A549 (cell line): ENCODE measurements around the gene PLEKHA8. TPM values are rescaled to one million over a fixed set of nuclear protein-coding genes. Genes with fewer than 3 reads are reported as not detected.

Source experiments
- ATAC-seq, 2 experiments: fragments of 200-7000 bp in 1 of 2; fragments of >200 bp in 1 of 2; cut with Nextera tagmentation in 1 of 2; cut with Tn5 transposase in 1 of 2; 3 replicates each; pipeline versions ENCODE4 v1.8.0 to v1.9.1; 2018 to 2020; ENCODE audit warnings: mild to moderate bottlenecking in 1 of 2, moderate library complexity in 1 of 2
- CTCF ChIA-PET: fragments of 300-600 bp; sonication (Branson Sonifier 250); formaldehyde crosslinking; extraction: SDS; loops from one replicate; lab custom pipeline; 2021; ENCODE audit warnings: antibody characterized with exemption, inconsistent platforms; lab: Yijun Ruan, JAX
- POLR2A ChIA-PET: fragments of 350-600 bp; formaldehyde crosslinking; extraction: SDS; loops from one replicate; lab custom pipeline; 2021; ENCODE audit warnings: antibody characterized with exemption, inconsistent platforms; lab: Yijun Ruan, JAX
- DNase-seq, 2 experiments: peaks; one replicate each; pipeline versions ENCODE4 v3.0.0 to v3.0.0-alpha.2; 2011 to 2016; ENCODE audit warnings: low read depth in 1 of 2, low spot score in 1 of 2
- FAIRE-seq: peaks from 2 replicates; lab custom pipeline; 2011; peaks lifted over from hg19 to GRCh38; lab: Jason Lieb, UNC
- H3K27ac ChIP-seq, 2 experiments: fragments of >200 bp; sonication (Bioruptor Twin); formaldehyde crosslinking; 3 replicates each; pipeline ENCODE4 v1.5.1; 2016 to 2017
- H3K4me1 ChIP-seq: fragments of >200 bp; sonication (Bioruptor Twin); formaldehyde crosslinking; 3 replicates; pipeline ENCODE4 v1.6.1; 2016
- H3K4me2 ChIP-seq: fragments of >200 bp; sonication (Bioruptor Twin); formaldehyde crosslinking; 3 replicates; pipeline ENCODE4 v1.6.1; 2016
- H3K4me3 ChIP-seq: fragments of >200 bp; sonication (Bioruptor Twin); formaldehyde crosslinking; 3 replicates; pipeline ENCODE4 v1.5.1; 2016
- H3K9me3 ChIP-seq: fragments of >200 bp; sonication (Bioruptor Twin); formaldehyde crosslinking; 3 replicates; pipeline ENCODE4 v1.6.1; 2016
- CBX2 ChIP-seq: fragments of 200-600 bp; sonication (generic); IDR thresholded peaks from 2 replicates; pipeline ENCODE4 v1.6.1; 2016; ENCODE audit warnings: low read depth, mild to moderate bottlenecking, borderline replicate concordance
- CBX8 ChIP-seq: fragments of 200-600 bp; sonication (generic); IDR thresholded peaks from 2 replicates; pipeline ENCODE4 v1.6.1; 2016
- CHD2 ChIP-seq: fragments of 150-350 bp; IDR thresholded peaks from 2 replicates; pipeline ENCODE4 v1.6.1; 2014; ENCODE audit warnings: low read length; ENCODE audit not compliant: partially characterized antibody
- EHMT2 ChIP-seq: fragments of 200-600 bp; sonication (generic); IDR thresholded peaks from 2 replicates; pipeline ENCODE4 v1.6.1; 2016; ENCODE audit warnings: antibody characterized with exemption, low read depth, mild to moderate bottlenecking, moderate library complexity
- EP300 ChIP-seq, 2 experiments: fragments of >200 bp; sonication (Bioruptor Twin); formaldehyde crosslinking; IDR thresholded peaks; 2 replicates in 1 of 2; 3 replicates in 1 of 2; pipeline ENCODE4 v1.6.1; 2016 to 2017
- FOSB ChIP-seq: fragments of 250-450 bp; sonication (Bioruptor Pico); IDR thresholded peaks from 2 replicates; pipeline ENCODE4 v1.5.0; 2020; ENCODE audit warnings: mild to moderate bottlenecking, moderate library complexity
- FOSL2 ChIP-seq, 2 experiments: fragments of 450-650 bp in 1 of 2; fragments of >200 bp in 1 of 2; sonication (Bioruptor Twin) in 1 of 2; formaldehyde crosslinking; IDR thresholded peaks; 2 replicates each; pipeline versions ENCODE4 v1.5.0 to v1.6.1; 2016 to 2020; ENCODE audit warnings: mild to moderate bottlenecking in 1 of 2, moderate library complexity in 1 of 2
- GATA3 ChIP-seq: IDR thresholded peaks from 2 replicates; pipeline ENCODE4 v1.6.1; 2012; ENCODE audit warnings: borderline replicate concordance
- HOXB5 ChIP-seq: fragments of 250-450 bp; sonication (Bioruptor Pico); IDR thresholded peaks from 2 replicates; pipeline ENCODE4 v1.5.0; 2020; ENCODE audit warnings: mild to moderate bottlenecking, moderate library complexity
- JUNB ChIP-seq: fragments of >200 bp; sonication (Bioruptor Twin); formaldehyde crosslinking; IDR thresholded peaks from 2 replicates; pipeline ENCODE4 v1.6.1; 2016
- MAFK ChIP-seq: fragments of 450-650 bp; IDR thresholded peaks from 2 replicates; pipeline ENCODE4 v1.6.1; 2014; ENCODE audit not compliant: partially characterized antibody
- MYC ChIP-seq: IDR thresholded peaks from 2 replicates; pipeline ENCODE4 v1.6.1; 2012; ENCODE audit warnings: mild to moderate bottlenecking, inconsistent platforms, low read length, improper control_type of control experiment, borderline replicate concordance
- NPAS2 ChIP-seq: fragments of 250-450 bp; sonication (Bioruptor Pico); IDR thresholded peaks from 2 replicates; pipeline ENCODE4 v1.8.0; 2022; ENCODE audit warnings: mild to moderate bottlenecking, moderate library complexity, borderline replicate concordance
- PHF8 ChIP-seq: fragments of 200-600 bp; sonication (generic); IDR thresholded peaks from 2 replicates; pipeline ENCODE4 v1.6.1; 2016; ENCODE audit warnings: low read depth, mild to moderate bottlenecking, antibody characterized with exemption, moderate library complexity, borderline replicate concordance
- RCOR1 ChIP-seq: fragments of 150-350 bp; IDR thresholded peaks from 2 replicates; pipeline ENCODE4 v1.6.1; 2014; ENCODE audit warnings: antibody characterized with exemption, low read length, low read depth
- RNF2 ChIP-seq: fragments of 200-600 bp; sonication (generic); IDR thresholded peaks from 2 replicates; pipeline ENCODE4 v1.6.1; 2016; ENCODE audit warnings: low read depth, mild to moderate bottlenecking, antibody characterized with exemption, moderate library complexity, borderline replicate concordance
- SMC3 ChIP-seq: fragments of >200 bp; sonication (Bioruptor Twin); formaldehyde crosslinking; IDR thresholded peaks from 3 replicates; pipeline ENCODE4 v1.6.1; 2018; ENCODE audit warnings: inconsistent platforms
- WGBS: methylation state at CpG from one replicate; pipeline ENCODE4 v1.1.6; 2017; ENCODE audit errors: missing lambda C conversion rate; 5-methylcytosine and 5-hydroxymethylcytosine counted together
- polyA plus RNA-seq, 4 experiments: library from polyadenylated mRNA; depleted of rRNA in 3 of 4; stranded (reverse); fragments of >200 nt; fragmentation: RNase III in 1 of 4; extraction: RNeasy Plus Mini Kit Qiagen cat#74134 plus additional on column Dnase treatment in 1 of 4; gene quantifications; 2 replicates in 3 of 4; 3 replicates in 1 of 4; pipeline ENCODE4 v1.2.3, GENCODE V29; 2011 to 2017
- TF ChIP-seq, protein P1 (sequence below): IDR thresholded peaks from 2 replicates; pipeline ENCODE4 v1.6.1; 2012
- TF ChIP-seq, protein P2 (sequence below): fragments of >200 bp; sonication (Bioruptor Twin); formaldehyde crosslinking; IDR thresholded peaks from 2 replicates; pipeline ENCODE4 v1.6.1; 2016
- TF ChIP-seq, protein P3 (sequence below): IDR thresholded peaks from 2 replicates; pipeline ENCODE4 v1.6.1; 2012
- TF ChIP-seq, protein P4 (sequence below): fragments of >200 bp; sonication (Bioruptor Twin); formaldehyde crosslinking; IDR thresholded peaks from 3 replicates; pipeline ENCODE4 v1.6.1; 2016
- TF ChIP-seq, protein P5 (sequence below): fragments of >200 bp; sonication (Bioruptor Twin); formaldehyde crosslinking; IDR thresholded peaks from 3 replicates; pipeline ENCODE4 v1.5.1; 2016

PLEKHA8 gene
- polyA plus RNA-seq, 2 of the 4 experiments (the other 2 are of a cell fraction), result 5.9 to 10.9 TPM

DNA sequence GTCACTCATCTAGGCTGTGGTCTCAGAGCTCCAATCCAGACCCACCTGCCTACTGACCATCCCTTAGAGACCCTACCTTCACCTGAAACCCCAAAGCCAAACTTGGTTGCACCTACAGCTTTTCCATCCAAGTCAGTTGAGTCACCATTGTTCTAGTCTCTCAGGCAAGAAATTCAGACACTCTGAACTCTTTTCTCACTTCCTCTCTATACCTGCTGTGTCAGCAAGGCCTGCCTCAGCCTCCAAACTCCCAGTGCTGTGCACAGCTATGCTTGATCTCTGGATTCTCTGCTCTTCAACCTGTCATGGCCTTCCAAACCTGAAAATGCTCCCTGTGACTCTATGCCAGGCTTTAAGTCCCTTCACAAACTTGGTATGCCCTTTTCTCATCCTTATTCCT lies 59.2 kb downstream of the PLEKHA8 start:
- peaks cover 9% of the 10 kb centered on the region; the same call in 1 of the 3 replicates for H3K4me1 ChIP-seq
- no peak overlapping the region for H3K4me3 ChIP-seq
- DNase-seq, result no peak
- CTCF ChIA-PET, result interaction anchor here (0.9 to 4.9 kb wide), 3 partner anchors 13 to 77 kb away, joined by 3 to 30 read pairs (median 4); no protein-coding TSS in a partner anchor
- ATAC-seq, result no peak
- TF ChIP-seq FOSL2 (IDR thresholded peaks at IDR 0.05) (no peak), FOSL2 (CRISPR knock-in tag; IDR thresholded peaks at IDR 0.05) (no peak), RNF2 (no peak), HOXB5 (CRISPR knock-in tag) (no peak), RCOR1 (no peak), MAFK (no peak), GATA3 (no peak)
- TF ChIP-seq, all 56 proteins: peak for 0
- no peak for FAIRE-seq
- Histone ChIP-seq H3K4me2 (no peak overlapping the region), H3K9me3 (no peaks in the 10 kb centered on the region), H3K27ac (no peak overlapping the region)
- POLR2A ChIA-PET, result no interaction called here

DNA sequence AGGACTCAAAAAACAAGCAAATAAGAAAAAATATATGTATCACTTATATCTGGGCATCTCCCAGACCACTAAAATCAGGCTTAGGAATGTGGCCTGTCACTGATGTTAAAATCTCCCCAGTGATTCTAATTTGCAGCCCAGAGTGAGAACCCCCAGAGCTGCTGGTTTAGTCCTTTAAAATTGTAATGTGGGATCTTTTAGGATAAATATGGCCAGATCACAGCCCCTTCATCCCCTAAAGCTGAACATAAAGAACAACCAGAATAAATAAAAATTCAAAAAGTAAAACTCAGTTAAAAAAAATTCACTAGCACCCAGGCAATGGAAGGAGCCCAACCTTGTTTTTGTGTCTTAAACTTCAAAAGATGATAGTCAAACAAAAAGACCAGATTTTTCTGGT lies 60.1 kb downstream of the PLEKHA8 start:
- CTCF ChIA-PET, result interaction anchor here (4.9 kb wide), 1 partner anchor 14 kb away, joined by 30 read pairs; no protein-coding TSS in a partner anchor
- ATAC-seq (no peak), FAIRE-seq (no peak)

DNA sequence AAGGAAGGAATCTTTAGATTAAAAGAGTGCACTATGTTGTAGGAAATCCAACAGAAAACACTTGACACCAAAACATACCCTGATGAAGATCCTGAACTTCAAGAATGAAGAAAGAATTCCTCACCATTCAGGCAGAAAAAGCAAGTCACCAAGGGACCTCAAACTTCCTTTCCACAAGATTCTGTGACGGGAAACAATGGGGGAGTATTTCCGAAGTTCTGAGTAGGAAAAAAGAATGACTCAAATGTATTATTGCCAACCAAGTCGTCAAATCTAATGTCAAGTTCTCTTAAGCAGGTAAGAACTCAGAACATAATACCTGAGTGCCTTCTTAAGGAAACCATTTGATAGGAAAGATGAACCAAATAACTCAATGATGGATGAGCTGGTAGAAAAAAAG lies 61.9 kb downstream of the PLEKHA8 start:
- POLR2A ChIA-PET, result no interaction called here
- no peak overlapping the region for H3K4me3 ChIP-seq
- DNase-seq, result no peak
- WGBS, result 92% methylated on average over 3 of the region's 3 CpGs
- H3K9me3 ChIP-seq, result no peaks in the 10 kb centered on the region
- no peak overlapping the region for H3K27ac ChIP-seq
- peaks cover 9% of the 10 kb centered on the region; the same call in 1 of the 3 replicates for H3K4me1 ChIP-seq
- no peak for ATAC-seq
- TF ChIP-seq EP300 (IDR thresholded peaks at IDR 0.05), result no peak
- TF ChIP-seq, protein P1, sequence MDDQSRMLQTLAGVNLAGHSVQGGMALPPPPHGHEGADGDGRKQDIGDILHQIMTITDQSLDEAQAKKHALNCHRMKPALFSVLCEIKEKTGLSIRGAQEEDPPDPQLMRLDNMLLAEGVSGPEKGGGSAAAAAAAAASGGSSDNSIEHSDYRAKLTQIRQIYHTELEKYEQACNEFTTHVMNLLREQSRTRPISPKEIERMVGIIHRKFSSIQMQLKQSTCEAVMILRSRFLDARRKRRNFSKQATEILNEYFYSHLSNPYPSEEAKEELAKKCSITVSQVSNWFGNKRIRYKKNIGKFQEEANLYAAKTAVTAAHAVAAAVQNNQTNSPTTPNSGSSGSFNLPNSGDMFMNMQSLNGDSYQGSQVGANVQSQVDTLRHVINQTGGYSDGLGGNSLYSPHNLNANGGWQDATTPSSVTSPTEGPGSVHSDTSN, result no peak
- no peak for TF ChIP-seq CBX2
- no peak for TF ChIP-seq EHMT2
- TF ChIP-seq GATA3, result no peak
- no peak for TF ChIP-seq MYC
- no peak for TF ChIP-seq SMC3
- no peak for TF ChIP-seq JUNB
- TF ChIP-seq MAFK, result no peak
- no peak for TF ChIP-seq CBX8
- TF ChIP-seq, all 56 proteins: peak for 0
- H3K4me2 ChIP-seq, result no peak overlapping the region
- no peak for FAIRE-seq
- CTCF ChIA-PET, result interaction anchor here (1.0 kb wide), 1 partner anchor 474 kb away, joined by 4 read pairs; no protein-coding TSS in a partner anchor

More for the DNA sequence above, 60.1 kb downstream of the PLEKHA8 start:
- Histone ChIP-seq H3K4me2 (no peak overlapping the region), H3K4me1 (peaks cover 9% of the 10 kb centered on the region; the same call in 1 of the 3 replicates), H3K27ac (no peak overlapping the region), H3K4me3 (no peak overlapping the region), H3K9me3 (no peaks in the 10 kb centered on the region)
- POLR2A ChIA-PET, result no interaction called here
- DNase-seq, result no peak
- no peak for TF ChIP-seq SMC3
- TF ChIP-seq, protein P2, sequence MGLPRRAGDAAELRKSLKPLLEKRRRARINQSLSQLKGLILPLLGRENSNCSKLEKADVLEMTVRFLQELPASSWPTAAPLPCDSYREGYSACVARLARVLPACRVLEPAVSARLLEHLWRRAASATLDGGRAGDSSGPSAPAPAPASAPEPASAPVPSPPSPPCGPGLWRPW, result no peak
- TF ChIP-seq, protein P3, sequence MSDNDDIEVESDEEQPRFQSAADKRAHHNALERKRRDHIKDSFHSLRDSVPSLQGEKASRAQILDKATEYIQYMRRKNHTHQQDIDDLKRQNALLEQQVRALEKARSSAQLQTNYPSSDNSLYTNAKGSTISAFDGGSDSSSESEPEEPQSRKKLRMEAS, result no peak
- no peak for TF ChIP-seq MAFK
- no peak for TF ChIP-seq PHF8
- TF ChIP-seq NPAS2 (CRISPR knock-in tag), result no peak
- TF ChIP-seq, protein P4, sequence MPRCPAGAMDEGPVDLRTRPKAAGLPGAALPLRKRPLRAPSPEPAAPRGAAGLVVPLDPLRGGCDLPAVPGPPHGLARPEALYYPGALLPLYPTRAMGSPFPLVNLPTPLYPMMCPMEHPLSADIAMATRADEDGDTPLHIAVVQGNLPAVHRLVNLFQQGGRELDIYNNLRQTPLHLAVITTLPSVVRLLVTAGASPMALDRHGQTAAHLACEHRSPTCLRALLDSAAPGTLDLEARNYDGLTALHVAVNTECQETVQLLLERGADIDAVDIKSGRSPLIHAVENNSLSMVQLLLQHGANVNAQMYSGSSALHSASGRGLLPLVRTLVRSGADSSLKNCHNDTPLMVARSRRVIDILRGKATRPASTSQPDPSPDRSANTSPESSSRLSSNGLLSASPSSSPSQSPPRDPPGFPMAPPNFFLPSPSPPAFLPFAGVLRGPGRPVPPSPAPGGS, result no peak
- no peak for TF ChIP-seq FOSB (CRISPR knock-in tag)
- TF ChIP-seq, protein P5, sequence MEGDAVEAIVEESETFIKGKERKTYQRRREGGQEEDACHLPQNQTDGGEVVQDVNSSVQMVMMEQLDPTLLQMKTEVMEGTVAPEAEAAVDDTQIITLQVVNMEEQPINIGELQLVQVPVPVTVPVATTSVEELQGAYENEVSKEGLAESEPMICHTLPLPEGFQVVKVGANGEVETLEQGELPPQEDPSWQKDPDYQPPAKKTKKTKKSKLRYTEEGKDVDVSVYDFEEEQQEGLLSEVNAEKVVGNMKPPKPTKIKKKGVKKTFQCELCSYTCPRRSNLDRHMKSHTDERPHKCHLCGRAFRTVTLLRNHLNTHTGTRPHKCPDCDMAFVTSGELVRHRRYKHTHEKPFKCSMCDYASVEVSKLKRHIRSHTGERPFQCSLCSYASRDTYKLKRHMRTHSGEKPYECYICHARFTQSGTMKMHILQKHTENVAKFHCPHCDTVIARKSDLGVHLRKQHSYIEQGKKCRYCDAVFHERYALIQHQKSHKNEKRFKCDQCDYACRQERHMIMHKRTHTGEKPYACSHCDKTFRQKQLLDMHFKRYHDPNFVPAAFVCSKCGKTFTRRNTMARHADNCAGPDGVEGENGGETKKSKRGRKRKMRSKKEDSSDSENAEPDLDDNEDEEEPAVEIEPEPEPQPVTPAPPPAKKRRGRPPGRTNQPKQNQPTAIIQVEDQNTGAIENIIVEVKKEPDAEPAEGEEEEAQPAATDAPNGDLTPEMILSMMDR, result no peak
- TF ChIP-seq CHD2, result no peak
